Tibial nerve (tissue), 4 donors: ENCODE data around the gene C9. TPM values are rescaled to one million over a fixed set of nuclear protein-coding genes. Genes with fewer than 3 reads are reported as not detected.

Source experiments
- DNase-seq, 2 donors: peaks; one replicate each; pipeline ENCODE4 v3.0.0-alpha.2; 2019; ENCODE audit warnings: low spot score in 2 of 2
- H3K27ac ChIP-seq, 4 donors: fragments of 200-600 bp; sonication (generic) in 3 of 4; one replicate each; pipeline ENCODE4 v1.5.1; 2017 to 2019; ENCODE audit warnings: mild to moderate bottlenecking in 1 of 4
- H3K27me3 ChIP-seq, 2 donors: fragments of 200-600 bp; sonication (generic) in 1 of 2; one replicate each; pipeline versions ENCODE4 v1.5.1 to v1.6.0; 2017 to 2019
- H3K36me3 ChIP-seq, 3 donors: fragments of 200-600 bp; sonication (generic); one replicate each; pipeline ENCODE4 v1.5.1; 2018 to 2019
- H3K4me1 ChIP-seq, 4 donors: fragments of 200-600 bp; sonication (generic) in 3 of 4; one replicate each; pipeline ENCODE4 v1.5.1; 2017 to 2019
- H3K4me3 ChIP-seq, 4 donors: fragments of 200-600 bp; sonication (generic) in 3 of 4; one replicate each; pipeline ENCODE4 v1.5.1; 2017 to 2019; ENCODE audit warnings: mild to moderate bottlenecking in 1 of 4, moderate library complexity in 1 of 4
- H3K9me3 ChIP-seq, 4 donors: fragments of 200-600 bp; sonication (generic) in 3 of 4; one replicate each; pipeline ENCODE4 v1.5.1; 2017 to 2019
- CTCF ChIP-seq, 5 experiments: fragments of 200-600 bp in 3 of 5; fragments of 450-650 bp in 2 of 5; sonication (generic) in 3 of 5; IDR thresholded peaks; one replicate each; pipeline ENCODE4 v1.5.1; 2016 to 2019; ENCODE audit warnings: antibody characterized with exemption in 5 of 5, mild to moderate bottlenecking in 3 of 5, moderate library complexity in 2 of 5
- EP300 ChIP-seq, 2 donors: sonication (generic); formaldehyde crosslinking; IDR thresholded peaks; one replicate each; pipeline ENCODE4 v1.6.1; 2017; ENCODE audit warnings: antibody characterized with exemption in 2 of 2, mild to moderate bottlenecking in 1 of 2
- POLR2A ChIP-seq, 2 donors: fragments of 450-650 bp; IDR thresholded peaks; one replicate each; pipeline ENCODE4 v1.6.1; 2017; ENCODE audit warnings: antibody characterized with exemption in 2 of 2, mild to moderate bottlenecking in 2 of 2, moderate library complexity in 2 of 2
- WGBS, 2 donors: methylation state at CpG; one replicate each; pipeline ENCODE4 v1.1.5; 2018; 5-methylcytosine and 5-hydroxymethylcytosine counted together
- total RNA-seq, 4 donors: library from RNA; depleted of rRNA; stranded (reverse); fragments of >200 nt; gene quantifications; one replicate each; pipeline ENCODE4 v1.1.0, GENCODE V29; 2016

C9 gene
- total RNA-seq, 4 donors from 2014 or later = not detected

GRCh38 chr5:39266442-39266841, 97.9 kb downstream of the C9 start:
- no peak for DNase-seq
- no peak overlapping the region for H3K27ac ChIP-seq
- H3K36me3 ChIP-seq = no peaks in the 10 kb centered on the region
- TF ChIP-seq EP300 (IDR thresholded peaks at IDR 0.05) (no peak), POLR2A (IDR thresholded peaks at IDR 0.05) (no peak), CTCF (IDR thresholded peaks at IDR 0.05) (no peak)
- WGBS, 2 donors = 0 to 44% methylated on average over 2 of the region's 2 CpGs
- H3K4me3 ChIP-seq = no peak overlapping the region
- H3K27me3 ChIP-seq = no peaks in the 10 kb centered on the region
- H3K4me1 ChIP-seq = no peaks in the 10 kb centered on the region
- H3K9me3 ChIP-seq = no peaks in the 10 kb centered on the region

- DNase-seq = no peak
- TF ChIP-seq CTCF (IDR thresholded peaks at IDR 0.05) = no peak
- no peak for TF ChIP-seq EP300 (IDR thresholded peaks at IDR 0.05)
- no peak for TF ChIP-seq POLR2A (IDR thresholded peaks at IDR 0.05)
- no peaks in the 10 kb centered on the region for H3K36me3 ChIP-seq
- no peaks in the 10 kb centered on the region for H3K4me1 ChIP-seq
- H3K9me3 ChIP-seq = no peaks in the 10 kb centered on the region
- H3K4me3 ChIP-seq = no peak overlapping the region
- H3K27me3 ChIP-seq = no peaks in the 10 kb centered on the region
- WGBS, 2 donors = 85 to 86% methylated on average over 1 of the region's 1 CpG
- no peak overlapping the region for H3K27ac ChIP-seq
Observed at GRCh38 chr5:39264528-39264927, 99.8 kb downstream of the C9 start.

- DNase-seq = no peak
- TF ChIP-seq EP300 (IDR thresholded peaks at IDR 0.05) (no peak), POLR2A (IDR thresholded peaks at IDR 0.05) (no peak), CTCF (IDR thresholded peaks at IDR 0.05) (no peak)
- Histone ChIP-seq H3K27ac (no peak overlapping the region), H3K4me3 (no peak overlapping the region), H3K27me3 (no peaks in the 10 kb centered on the region), H3K9me3 (no peaks in the 10 kb centered on the region), H3K4me1 (no peaks in the 10 kb centered on the region), H3K36me3 (no peaks in the 10 kb centered on the region)
- WGBS, 2 donors = 79 to 97% methylated on average over 2 of the region's 2 CpGs
Observed at GRCh38 chr5:39262981-39263380, 101.3 kb downstream of the C9 start.

- H3K4me3 ChIP-seq = no peak overlapping the region
- no peak for DNase-seq
- no peak overlapping the region for H3K27ac ChIP-seq
- no peak for TF ChIP-seq EP300 (IDR thresholded peaks at IDR 0.05)
- TF ChIP-seq POLR2A (IDR thresholded peaks at IDR 0.05) = no peak
- TF ChIP-seq CTCF (IDR thresholded peaks at IDR 0.05) = no peak
- no peaks in the 10 kb centered on the region for H3K27me3 ChIP-seq
- no peaks in the 10 kb centered on the region for H3K36me3 ChIP-seq
- no peaks in the 10 kb centered on the region for H3K4me1 ChIP-seq
- no peaks in the 10 kb centered on the region for H3K9me3 ChIP-seq
Observed at GRCh38 chr5:39260095-39260494, 104.2 kb downstream of the C9 start.

- H3K4me3 ChIP-seq = no peak overlapping the region
- no peak for TF ChIP-seq POLR2A (IDR thresholded peaks at IDR 0.05)
- no peak for TF ChIP-seq EP300 (IDR thresholded peaks at IDR 0.05)
- TF ChIP-seq CTCF (IDR thresholded peaks at IDR 0.05) = no peak
- no peaks in the 10 kb centered on the region for H3K36me3 ChIP-seq
- 94 to 100% methylated on average over 3 of the region's 3 CpGs for WGBS, 2 donors
- H3K27ac ChIP-seq = no peak overlapping the region
- no peaks in the 10 kb centered on the region for H3K27me3 ChIP-seq
- DNase-seq = no peak
- H3K9me3 ChIP-seq = no peaks in the 10 kb centered on the region
- H3K4me1 ChIP-seq = no peaks in the 10 kb centered on the region
Observed at GRCh38 chr5:39257554-39257953, 106.7 kb downstream of the C9 start.
